Tibial nerve (tissue), 4 donors: Measurements from ENCODE around the gene RAB17. TPM values are rescaled to one million over a fixed set of nuclear protein-coding genes. Genes with fewer than 3 reads are reported as not detected.

Experiments used
- DNase-seq, 2 donors: peaks; one replicate each; pipeline ENCODE4 v3.0.0-alpha.2; 2019; ENCODE audit warnings: low spot score in 2 of 2
- H3K27ac ChIP-seq, 4 donors: fragments of 200-600 bp; sonication (generic) in 3 of 4; one replicate each; pipeline ENCODE4 v1.5.1; 2017 to 2019; ENCODE audit warnings: mild to moderate bottlenecking in 1 of 4
- H3K27me3 ChIP-seq, 2 donors: fragments of 200-600 bp; sonication (generic) in 1 of 2; one replicate each; pipeline versions ENCODE4 v1.5.1 to v1.6.0; 2017 to 2019
- H3K36me3 ChIP-seq, 3 donors: fragments of 200-600 bp; sonication (generic); one replicate each; pipeline ENCODE4 v1.5.1; 2018 to 2019
- H3K4me1 ChIP-seq, 4 donors: fragments of 200-600 bp; sonication (generic) in 3 of 4; one replicate each; pipeline ENCODE4 v1.5.1; 2017 to 2019
- H3K4me3 ChIP-seq, 4 donors: fragments of 200-600 bp; sonication (generic) in 3 of 4; one replicate each; pipeline ENCODE4 v1.5.1; 2017 to 2019; ENCODE audit warnings: mild to moderate bottlenecking in 1 of 4, moderate library complexity in 1 of 4
- H3K9me3 ChIP-seq, 4 donors: fragments of 200-600 bp; sonication (generic) in 3 of 4; one replicate each; pipeline ENCODE4 v1.5.1; 2017 to 2019
- EP300 ChIP-seq, 2 donors: sonication (generic); formaldehyde crosslinking; IDR thresholded peaks; one replicate each; pipeline ENCODE4 v1.6.1; 2017; ENCODE audit warnings: antibody characterized with exemption in 2 of 2, mild to moderate bottlenecking in 1 of 2
- POLR2A ChIP-seq, 2 donors: fragments of 450-650 bp; IDR thresholded peaks; one replicate each; pipeline ENCODE4 v1.6.1; 2017; ENCODE audit warnings: antibody characterized with exemption in 2 of 2, mild to moderate bottlenecking in 2 of 2, moderate library complexity in 2 of 2
- WGBS, 2 donors: methylation state at CpG; one replicate each; pipeline ENCODE4 v1.1.5; 2018; 5-methylcytosine and 5-hydroxymethylcytosine counted together
- total RNA-seq, 4 donors: library from RNA; depleted of rRNA; stranded (reverse); fragments of >200 nt; gene quantifications; one replicate each; pipeline ENCODE4 v1.1.0, GENCODE V29; 2016
- TF ChIP-seq, protein P1 (sequence below), 5 experiments: fragments of 200-600 bp in 3 of 5; fragments of 450-650 bp in 2 of 5; sonication (generic) in 3 of 5; IDR thresholded peaks; one replicate each; pipeline ENCODE4 v1.5.1; 2016 to 2019; ENCODE audit warnings: antibody characterized with exemption in 5 of 5, mild to moderate bottlenecking in 3 of 5, moderate library complexity in 2 of 5

Gene RAB17
- total RNA-seq, 4 donors from 2014 or later = 0.63 to 2.1 TPM; not detected in 2

DNA sequence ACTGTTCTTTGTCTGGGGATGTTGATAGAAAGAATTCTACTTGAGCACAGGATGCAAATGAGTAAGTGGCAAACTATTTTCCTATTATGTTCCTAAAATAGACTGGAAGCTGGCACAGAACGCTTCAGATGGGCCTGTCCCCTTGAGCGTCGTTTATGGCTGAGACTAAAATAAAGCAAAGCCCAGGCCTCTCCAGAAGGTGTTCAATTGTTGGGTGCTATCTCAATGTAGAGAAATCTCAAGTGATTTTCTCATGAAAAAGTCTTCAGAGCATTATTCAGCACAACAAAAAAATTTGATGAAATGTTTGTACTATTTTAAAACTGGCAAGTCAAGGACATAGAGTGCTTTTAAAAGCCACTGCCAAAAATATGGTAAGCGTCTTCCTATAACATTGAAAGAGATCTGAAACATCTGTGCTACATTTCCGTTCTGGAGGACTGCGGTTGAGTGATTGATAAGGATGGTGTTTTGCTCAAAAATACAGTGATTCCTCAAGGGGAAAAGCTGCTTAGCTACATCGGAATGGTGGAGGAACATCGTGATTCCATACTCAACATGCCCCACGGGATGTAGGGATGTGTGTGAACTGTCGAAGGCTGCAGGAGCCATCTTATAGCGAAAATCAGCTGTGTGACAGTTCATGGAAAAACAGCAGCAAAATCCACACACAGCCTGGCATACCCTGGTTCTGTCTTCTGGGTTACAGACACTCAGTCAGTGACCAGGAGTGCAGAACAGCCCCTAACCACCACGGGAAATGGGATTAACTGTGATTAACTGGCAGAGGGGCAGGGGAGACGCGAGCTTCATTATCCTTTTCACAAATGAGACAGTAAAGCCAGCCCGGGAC is 26.4 kb upstream of the RAB17 start:
- Histone ChIP-seq H3K9me3 (no peaks in the 10 kb centered on the region), H3K27me3 (no peaks in the 10 kb centered on the region), H3K4me1 (peaks cover 0 to 29% (median 18%) of the 10 kb centered on the region in 4 donors), H3K36me3 (no peaks in the 10 kb centered on the region), H3K27ac (peak overlapping the region in 3 of 4 donors; percentile 32 to 86 (median 58)), H3K4me3 (no peak overlapping the region)
- DNase-seq = no peak
- WGBS, 2 donors = 43 to 46% methylated on average over 15 of the region's 15 CpGs
- peak in 1 of 2 donors; percentile 41 for TF ChIP-seq EP300 (IDR thresholded peaks at IDR 0.05)
- no peak for TF ChIP-seq POLR2A (IDR thresholded peaks at IDR 0.05)
- TF ChIP-seq, protein P1, sequence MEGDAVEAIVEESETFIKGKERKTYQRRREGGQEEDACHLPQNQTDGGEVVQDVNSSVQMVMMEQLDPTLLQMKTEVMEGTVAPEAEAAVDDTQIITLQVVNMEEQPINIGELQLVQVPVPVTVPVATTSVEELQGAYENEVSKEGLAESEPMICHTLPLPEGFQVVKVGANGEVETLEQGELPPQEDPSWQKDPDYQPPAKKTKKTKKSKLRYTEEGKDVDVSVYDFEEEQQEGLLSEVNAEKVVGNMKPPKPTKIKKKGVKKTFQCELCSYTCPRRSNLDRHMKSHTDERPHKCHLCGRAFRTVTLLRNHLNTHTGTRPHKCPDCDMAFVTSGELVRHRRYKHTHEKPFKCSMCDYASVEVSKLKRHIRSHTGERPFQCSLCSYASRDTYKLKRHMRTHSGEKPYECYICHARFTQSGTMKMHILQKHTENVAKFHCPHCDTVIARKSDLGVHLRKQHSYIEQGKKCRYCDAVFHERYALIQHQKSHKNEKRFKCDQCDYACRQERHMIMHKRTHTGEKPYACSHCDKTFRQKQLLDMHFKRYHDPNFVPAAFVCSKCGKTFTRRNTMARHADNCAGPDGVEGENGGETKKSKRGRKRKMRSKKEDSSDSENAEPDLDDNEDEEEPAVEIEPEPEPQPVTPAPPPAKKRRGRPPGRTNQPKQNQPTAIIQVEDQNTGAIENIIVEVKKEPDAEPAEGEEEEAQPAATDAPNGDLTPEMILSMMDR (IDR thresholded peaks at IDR 0.05) = no peak

DNA sequence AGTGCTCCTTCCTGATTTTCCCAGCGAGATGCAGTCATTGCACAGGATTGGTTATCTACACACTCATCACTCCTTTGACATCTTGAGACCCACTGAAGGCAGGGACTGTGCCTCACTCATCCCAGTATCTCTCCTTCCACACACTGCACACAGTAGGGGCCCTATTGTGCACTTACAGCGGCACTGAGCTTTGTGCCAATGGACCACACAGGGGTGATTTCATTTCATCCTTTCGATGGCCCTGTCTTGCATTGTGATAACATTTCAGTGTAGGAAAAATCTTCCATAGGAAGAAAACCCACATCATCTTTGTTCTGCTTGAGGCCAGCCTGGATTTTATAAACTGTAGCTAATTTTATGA is 25.8 kb upstream of the RAB17 start:
- Histone ChIP-seq H3K36me3 (no peaks in the 10 kb centered on the region), H3K27me3 (no peaks in the 10 kb centered on the region), H3K27ac (peak overlapping the region in 3 of 4 donors; percentile 32 to 86 (median 58)), H3K4me1 (peaks cover 0 to 29% (median 18%) of the 10 kb centered on the region in 4 donors), H3K9me3 (no peaks in the 10 kb centered on the region), H3K4me3 (no peak overlapping the region)
- no peak for DNase-seq
- no peak for TF ChIP-seq POLR2A (IDR thresholded peaks at IDR 0.05)
- TF ChIP-seq EP300 (IDR thresholded peaks at IDR 0.05) = no peak
- TF ChIP-seq, protein P1 (IDR thresholded peaks at IDR 0.05) = no peak
- WGBS, 2 donors = 45 to 52% methylated on average over 3 of the region's 3 CpGs

DNA sequence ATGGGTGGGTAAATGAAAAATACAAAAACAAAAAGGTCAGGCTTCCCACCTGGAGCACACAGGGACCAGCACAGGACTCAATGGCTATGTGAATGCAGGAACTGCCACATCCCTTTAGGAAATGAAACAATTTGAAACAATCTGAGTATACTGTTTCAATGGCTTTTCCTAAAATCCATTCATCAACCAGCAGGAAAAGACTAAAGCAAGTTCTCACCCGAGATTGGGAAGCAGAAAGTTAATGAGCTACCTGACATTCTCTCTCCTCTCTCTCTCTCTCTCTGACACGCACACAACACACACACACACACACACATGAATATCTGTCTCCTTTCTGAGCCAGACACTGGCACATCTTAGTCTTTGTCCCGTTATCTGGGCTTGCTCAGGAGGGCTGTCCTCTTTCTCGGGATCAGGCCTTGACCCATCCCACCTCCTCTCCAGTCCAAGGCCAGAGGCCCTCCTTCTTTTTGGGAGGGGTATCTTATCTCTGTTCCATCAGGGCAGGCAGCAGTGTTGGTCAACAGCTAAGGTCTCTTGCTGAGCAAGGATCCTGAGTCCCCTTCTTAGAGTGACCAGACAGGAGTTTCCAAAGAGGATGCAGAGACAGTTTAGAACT is 25.2 kb upstream of the RAB17 start:
- Histone ChIP-seq H3K36me3 (no peaks in the 10 kb centered on the region), H3K9me3 (no peaks in the 10 kb centered on the region), H3K27ac (peak overlapping the region in 3 of 4 donors; percentile 32 to 86 (median 58)), H3K4me3 (no peak overlapping the region), H3K27me3 (no peaks in the 10 kb centered on the region), H3K4me1 (peaks cover 0 to 29% (median 18%) of the 10 kb centered on the region in 4 donors)
- 66 to 68% methylated on average over 4 of the region's 4 CpGs for WGBS, 2 donors
- no peak for DNase-seq
- TF ChIP-seq POLR2A (IDR thresholded peaks at IDR 0.05) = no peak

DNA sequence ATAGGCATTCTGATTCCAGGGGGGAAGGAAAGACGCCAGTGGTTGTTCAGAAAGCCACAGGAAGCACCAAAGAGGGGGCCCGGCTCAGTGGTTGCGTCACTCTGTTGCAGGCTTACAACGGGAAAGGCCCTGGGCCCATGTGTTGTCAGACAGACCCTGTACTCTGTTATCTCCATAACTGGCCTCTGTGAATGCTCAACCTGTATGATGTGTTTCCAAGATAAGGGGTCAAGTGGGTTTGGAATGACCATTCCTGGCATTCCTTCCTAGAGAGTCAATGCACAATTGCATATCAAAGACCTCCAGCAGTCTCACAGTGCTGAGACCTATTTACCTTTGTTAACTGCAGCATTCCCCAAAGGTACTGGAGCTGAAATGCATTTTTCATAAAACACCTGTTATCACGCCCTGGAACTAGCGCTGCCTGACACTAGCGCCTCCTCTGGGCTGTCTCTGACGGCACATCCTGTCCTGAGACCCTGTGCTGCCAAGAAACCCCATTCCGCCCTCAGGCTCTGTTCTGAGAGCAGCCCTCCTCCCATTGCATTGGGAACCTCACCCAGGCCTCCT is 23.7 kb upstream of the RAB17 start:
- TF ChIP-seq EP300 (IDR thresholded peaks at IDR 0.05) (no peak), POLR2A (IDR thresholded peaks at IDR 0.05) (no peak)
- TF ChIP-seq, protein P1 (IDR thresholded peaks at IDR 0.05) = no peak
- Histone ChIP-seq H3K4me1 (peaks cover 0 to 29% (median 18%) of the 10 kb centered on the region in 4 donors), H3K4me3 (no peak overlapping the region), H3K27ac (no peak overlapping the region), H3K9me3 (no peaks in the 10 kb centered on the region), H3K36me3 (no peaks in the 10 kb centered on the region), H3K27me3 (no peaks in the 10 kb centered on the region)
- DNase-seq = no peak
- 80 to 85% methylated on average over 9 of the region's 9 CpGs for WGBS, 2 donors

DNA sequence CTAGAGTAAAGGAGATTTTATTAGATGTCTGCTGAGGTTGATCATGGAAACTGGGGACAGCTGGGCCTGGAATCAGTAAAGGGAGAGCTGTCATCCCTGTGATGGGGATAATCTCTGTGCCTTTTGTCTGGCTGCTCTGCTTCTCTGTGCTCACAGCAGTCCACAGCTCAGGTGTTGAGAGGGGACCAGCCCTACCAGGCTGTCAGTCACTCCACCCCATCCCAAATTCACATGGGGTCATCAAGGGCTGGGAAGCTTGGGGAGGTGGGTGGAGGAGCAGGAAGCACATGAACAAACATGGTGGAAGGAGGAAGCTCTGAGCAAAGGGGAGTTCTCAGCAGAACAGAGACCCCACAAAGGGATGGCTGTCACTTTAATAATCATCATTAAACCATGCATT is 23.1 kb upstream of the RAB17 start:
- no peak overlapping the region for H3K4me3 ChIP-seq
- no peaks in the 10 kb centered on the region for H3K27me3 ChIP-seq
- H3K9me3 ChIP-seq = no peaks in the 10 kb centered on the region
- peaks cover 0 to 29% (median 18%) of the 10 kb centered on the region in 4 donors for H3K4me1 ChIP-seq
- H3K27ac ChIP-seq = no peak overlapping the region
- TF ChIP-seq, protein P1 (IDR thresholded peaks at IDR 0.05) = no peak
- TF ChIP-seq EP300 (IDR thresholded peaks at IDR 0.05) = no peak
- no peak for TF ChIP-seq POLR2A (IDR thresholded peaks at IDR 0.05)
- no peaks in the 10 kb centered on the region for H3K36me3 ChIP-seq
- no peak for DNase-seq
